ENCODE data around the gene PTPRO. TPM values are rescaled to one million over a fixed set of nuclear protein-coding genes. Genes with fewer than 3 reads are reported as not detected.

Gene PTPRO
- total RNA-seq, 4 donors from 2014 or later = 0.10 to 1.1 (median 0.32) TPM

- 33 to 38% methylated on average over 3 of the region's 3 CpGs for WGBS, 2 donors
- Histone ChIP-seq H3K4me3 (replicated peaks in 1 of 3) (no peak overlapping the region), H3K9me3 (no peaks in the 10 kb centered on the region), H3K4me1 (no peaks in the 10 kb centered on the region), H3K27ac (no peak overlapping the region), H3K36me3 (no peaks in the 10 kb centered on the region), H3K27me3 (no peaks in the 10 kb centered on the region)
- DNase-seq = peak in 1 of 2 donors; percentile 10
- peak in 5 of 6 experiments; percentile 24 to 74 (median 54) for TF ChIP-seq CTCF (IDR thresholded peaks at IDR 0.05)
- TF ChIP-seq POLR2A (IDR thresholded peaks at IDR 0.05) = no peak
- intact Hi-C loops (cut with DNase I) = loop anchor here (10.0 kb wide), 2 partner anchors 50 to 310 kb away; no protein-coding TSS in a partner anchor
These were observed 262.2 kb downstream of the PTPRO start for GRCh38 chr12:15584366-15585041.

- intact Hi-C loops (cut with DNase I) = loop anchor here (2.0 to 10.0 kb wide), 3 partner anchors 55 to 315 kb away; no protein-coding TSS in a partner anchor
- no peak for TF ChIP-seq POLR2A (IDR thresholded peaks at IDR 0.05)
- TF ChIP-seq CTCF (IDR thresholded peaks at IDR 0.05) = no peak
- WGBS, 2 donors = 80 to 81% methylated on average over 8 of the region's 8 CpGs
These were observed 267.2 kb downstream of the PTPRO start for GRCh38 chr12:15589328-15590032.

GRCh38 chr12:15590180-15590826, 268.0 kb downstream of the PTPRO start:
- intact Hi-C loops (cut with DNase I) = loop anchor here (2.0 kb wide), 1 partner anchor 266 kb away; no protein-coding TSS in a partner anchor
- Histone ChIP-seq H3K4me3 (replicated peaks in 1 of 3) (no peak overlapping the region), H3K27ac (no peak overlapping the region), H3K27me3 (no peaks in the 10 kb centered on the region), H3K9me3 (no peaks in the 10 kb centered on the region), H3K4me1 (peaks cover 0 to 3% of the 10 kb centered on the region in 2 donors), H3K36me3 (no peaks in the 10 kb centered on the region)
- TF ChIP-seq CTCF (IDR thresholded peaks at IDR 0.05) (peak; percentile 72 to 98 (median 91)), POLR2A (IDR thresholded peaks at IDR 0.05) (no peak)
- WGBS, 2 donors = 13 to 15% methylated on average over 16 of the region's 16 CpGs
- DNase-seq = peak; percentile 37 to 46

More at GRCh38 chr12:15589328-15590032, 267.2 kb downstream of the PTPRO start:
- Histone ChIP-seq H3K36me3 (no peaks in the 10 kb centered on the region), H3K4me3 (replicated peaks in 1 of 3) (no peak overlapping the region), H3K4me1 (peaks cover 0 to 3% of the 10 kb centered on the region in 2 donors), H3K27me3 (no peaks in the 10 kb centered on the region), H3K27ac (no peak overlapping the region), H3K9me3 (no peaks in the 10 kb centered on the region)
- no peak for DNase-seq

DNA sequence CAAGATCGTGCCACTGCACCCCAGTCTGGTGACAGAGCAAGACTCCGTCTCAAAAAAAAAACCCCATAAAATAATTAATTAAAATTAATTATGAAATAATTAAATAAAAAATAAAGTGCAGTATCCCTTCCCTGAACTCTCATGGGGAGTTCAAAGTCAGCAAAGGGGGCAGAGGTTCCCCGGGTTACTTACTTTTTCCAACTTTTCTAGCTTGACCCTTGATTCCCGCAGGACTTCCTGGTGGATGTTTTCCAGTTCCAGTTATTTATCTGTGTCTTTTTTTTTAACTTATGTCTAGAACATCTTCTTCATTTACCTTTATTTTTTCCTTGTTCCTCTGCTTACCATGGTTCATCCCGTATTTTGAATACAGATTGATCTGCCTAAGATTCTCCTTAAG, 269.5 kb downstream of the PTPRO start:
- Histone ChIP-seq H3K27ac (no peak overlapping the region), H3K4me3 (replicated peaks in 1 of 3) (no peak overlapping the region), H3K27me3 (no peaks in the 10 kb centered on the region), H3K4me1 (peaks cover 0 to 3% of the 10 kb centered on the region in 2 donors), H3K9me3 (no peaks in the 10 kb centered on the region), H3K36me3 (no peaks in the 10 kb centered on the region)
- TF ChIP-seq CTCF (IDR thresholded peaks at IDR 0.05) (no peak), POLR2A (IDR thresholded peaks at IDR 0.05) (no peak)
- DNase-seq = no peak
- intact Hi-C loops (cut with DNase I) = loop anchor here (2.0 kb wide), 1 partner anchor 265 kb away; no protein-coding TSS in a partner anchor
- 90 to 94% methylated on average over 5 of the region's 5 CpGs for WGBS, 2 donors
